ENCODE data around the gene PPP1R16B. TPM values are rescaled to one million over a fixed set of nuclear protein-coding genes. Genes with fewer than 3 reads are reported as not detected.

PPP1R16B gene
- total and polyA plus RNA-seq, 4 donors = 2.6 to 15.0 (median 7.1) TPM

DNA sequence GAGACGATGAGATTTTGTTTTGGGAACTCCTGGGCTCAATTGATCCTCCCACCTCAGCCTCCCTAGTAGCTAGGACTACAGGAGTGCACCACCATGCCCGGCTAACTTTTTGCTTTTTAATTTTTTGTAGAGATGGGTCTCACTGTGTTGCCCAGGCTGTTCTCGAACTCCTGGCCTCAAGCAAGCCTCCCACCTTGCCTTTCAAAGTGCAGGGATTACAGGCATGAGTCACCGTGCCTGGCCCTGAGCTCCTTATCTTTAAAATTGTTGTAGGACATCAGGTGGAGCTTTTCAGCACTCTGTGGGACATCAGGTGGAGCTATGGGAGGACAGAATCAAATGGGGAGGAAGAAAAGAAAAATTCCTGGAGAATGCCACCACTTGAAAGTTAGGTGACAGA lies 44.5 kb upstream of the PPP1R16B start:
- no peak for DNase-seq
- Histone ChIP-seq H3K36me3 (ENCODE audit: control insufficient read depth in 4 of 4, insufficient read depth in 4 of 4, low read length in 4 of 4) (peaks cover 30 to 45% (median 39%) of the 10 kb centered on the region in 4 donors), H3K27ac (ENCODE audit: low read depth in 1 of 2, low read length in 1 of 2) (no peak overlapping the region), H3K9ac (ENCODE audit: insufficient read depth in 1 of 2, low read length in 2 of 2) (no peak overlapping the region), H3K9me3 (ENCODE audit: control insufficient read depth in 4 of 4, insufficient read depth in 3 of 4, low read length in 3 of 4) (no peaks in the 10 kb centered on the region), H3K4me3 (no peak overlapping the region), H3K4me1 (ENCODE audit: control insufficient read depth in 5 of 5, insufficient read depth in 5 of 5, low read length in 5 of 5) (peaks cover 0 to 1% (median 0%) of the 10 kb centered on the region in 5 donors), H3K27me3 (ENCODE audit: control insufficient read depth in 3 of 3, insufficient read depth in 3 of 3, low read length in 2 of 3) (no peaks in the 10 kb centered on the region)
- WGBS, 2 donors = 93 to 97% methylated on average over 4 of the region's 4 CpGs
- ATAC-seq (ENCODE audit: insufficient read depth, low FRiP score) = no peak
- TF ChIP-seq, protein P1, sequence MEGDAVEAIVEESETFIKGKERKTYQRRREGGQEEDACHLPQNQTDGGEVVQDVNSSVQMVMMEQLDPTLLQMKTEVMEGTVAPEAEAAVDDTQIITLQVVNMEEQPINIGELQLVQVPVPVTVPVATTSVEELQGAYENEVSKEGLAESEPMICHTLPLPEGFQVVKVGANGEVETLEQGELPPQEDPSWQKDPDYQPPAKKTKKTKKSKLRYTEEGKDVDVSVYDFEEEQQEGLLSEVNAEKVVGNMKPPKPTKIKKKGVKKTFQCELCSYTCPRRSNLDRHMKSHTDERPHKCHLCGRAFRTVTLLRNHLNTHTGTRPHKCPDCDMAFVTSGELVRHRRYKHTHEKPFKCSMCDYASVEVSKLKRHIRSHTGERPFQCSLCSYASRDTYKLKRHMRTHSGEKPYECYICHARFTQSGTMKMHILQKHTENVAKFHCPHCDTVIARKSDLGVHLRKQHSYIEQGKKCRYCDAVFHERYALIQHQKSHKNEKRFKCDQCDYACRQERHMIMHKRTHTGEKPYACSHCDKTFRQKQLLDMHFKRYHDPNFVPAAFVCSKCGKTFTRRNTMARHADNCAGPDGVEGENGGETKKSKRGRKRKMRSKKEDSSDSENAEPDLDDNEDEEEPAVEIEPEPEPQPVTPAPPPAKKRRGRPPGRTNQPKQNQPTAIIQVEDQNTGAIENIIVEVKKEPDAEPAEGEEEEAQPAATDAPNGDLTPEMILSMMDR (IDR thresholded peaks at IDR 0.05; ENCODE audit: control extremely low read depth, extremely low read depth) = no peak

DNA sequence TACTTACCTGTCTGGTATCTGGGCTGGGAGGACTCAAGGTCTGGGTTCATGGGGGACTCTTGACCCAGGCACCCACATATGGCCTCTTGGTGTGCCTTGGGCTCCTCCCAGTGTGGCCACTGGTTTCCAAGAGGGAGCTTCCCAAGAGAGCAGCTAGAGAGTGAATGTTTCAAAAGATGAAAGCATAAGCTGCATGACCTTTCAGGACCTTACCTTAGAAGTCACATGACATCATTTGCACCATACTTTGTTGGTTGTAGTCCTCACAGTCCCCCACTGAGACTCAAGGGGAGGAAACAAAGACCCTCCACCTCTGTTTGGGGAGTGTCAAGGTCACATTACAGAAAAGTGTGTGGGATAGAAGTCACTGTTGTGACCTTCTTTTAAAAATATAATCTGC lies 43.3 kb upstream of the PPP1R16B start:
- Histone ChIP-seq H3K36me3 (ENCODE audit: control insufficient read depth in 4 of 4, insufficient read depth in 4 of 4, low read length in 4 of 4) (peaks cover 29 to 45% (median 36%) of the 10 kb centered on the region in 4 donors), H3K27ac (ENCODE audit: low read depth in 1 of 2, low read length in 1 of 2) (no peak overlapping the region), H3K4me1 (ENCODE audit: control insufficient read depth in 5 of 5, insufficient read depth in 5 of 5, low read length in 5 of 5) (peaks cover 0 to 1% (median 0%) of the 10 kb centered on the region in 5 donors), H3K27me3 (ENCODE audit: control insufficient read depth in 3 of 3, insufficient read depth in 3 of 3, low read length in 2 of 3) (no peaks in the 10 kb centered on the region), H3K4me3 (no peak overlapping the region), H3K9me3 (ENCODE audit: control insufficient read depth in 4 of 4, insufficient read depth in 3 of 4, low read length in 3 of 4) (no peaks in the 10 kb centered on the region), H3K9ac (ENCODE audit: insufficient read depth in 1 of 2, low read length in 2 of 2) (no peak overlapping the region)
- TF ChIP-seq, protein P1 (IDR thresholded peaks at IDR 0.05; ENCODE audit: control extremely low read depth, extremely low read depth) = no peak
- no peak for DNase-seq
- no peak for ATAC-seq (ENCODE audit: insufficient read depth, low FRiP score)

DNA sequence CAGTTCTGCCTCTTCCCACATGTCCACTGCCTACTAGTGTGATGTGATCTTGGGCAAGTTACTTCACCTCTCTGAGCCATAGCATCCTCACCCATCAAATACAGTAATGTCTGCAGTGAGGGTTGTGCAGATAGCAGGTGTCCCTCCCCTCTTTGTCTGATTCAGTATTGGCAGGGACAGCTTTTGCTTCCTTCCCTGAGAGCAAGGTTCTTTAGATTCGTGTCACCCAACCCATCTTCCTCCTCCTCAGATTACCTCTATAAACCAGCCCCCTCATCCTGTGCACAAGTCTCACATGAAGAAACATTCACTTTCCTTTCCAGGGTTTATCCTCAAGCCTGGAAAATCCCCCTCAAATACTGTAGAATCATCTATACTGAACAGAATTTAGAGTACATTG lies 41.9 kb upstream of the PPP1R16B start:
- no peak overlapping the region for H3K9ac ChIP-seq (ENCODE audit: insufficient read depth in 1 of 2, low read length in 2 of 2)

More for the DNA sequence above, 41.9 kb upstream of the PPP1R16B start:
- no peaks in the 10 kb centered on the region for H3K27me3 ChIP-seq (ENCODE audit: control insufficient read depth in 3 of 3, insufficient read depth in 3 of 3, low read length in 2 of 3)
- WGBS, 2 donors = 64 to 93% methylated on average over 1 of the region's 1 CpG
- H3K9me3 ChIP-seq (ENCODE audit: control insufficient read depth in 4 of 4, insufficient read depth in 3 of 4, low read length in 3 of 4) = peaks cover 0 to 2% (median 0%) of the 10 kb centered on the region in 4 donors
- ATAC-seq (ENCODE audit: insufficient read depth, low FRiP score) = no peak
- peaks cover 30 to 47% (median 38%) of the 10 kb centered on the region in 4 donors for H3K36me3 ChIP-seq (ENCODE audit: control insufficient read depth in 4 of 4, insufficient read depth in 4 of 4, low read length in 4 of 4)
- no peaks in the 10 kb centered on the region for H3K4me1 ChIP-seq (ENCODE audit: control insufficient read depth in 5 of 5, insufficient read depth in 5 of 5, low read length in 5 of 5)
- no peak overlapping the region for H3K27ac ChIP-seq (ENCODE audit: low read depth in 1 of 2, low read length in 1 of 2)
- TF ChIP-seq, protein P1 (IDR thresholded peaks at IDR 0.05; ENCODE audit: control extremely low read depth, extremely low read depth) = no peak
- no peak overlapping the region for H3K4me3 ChIP-seq
- DNase-seq = no peak

All from lung (tissue), 12 donors.